CD4-positive, alpha-beta T cell treated with Interleukin-4 for 4 hours (primary cell): Measurements from ENCODE around the gene EFHC1.

ENCODE experiments used
- DNase-seq: peaks from one replicate; pipeline ENCODE4 v3.0.0-alpha.2; 2020

Gene EFHC1

GRCh38 chr6:52503851-52504781 is 84.0 kb downstream of the EFHC1 start:
- no peak for DNase-seq

GRCh38 chr6:52504782-52505136 is 84.6 kb downstream of the EFHC1 start:
- DNase-seq: no peak

DNA sequence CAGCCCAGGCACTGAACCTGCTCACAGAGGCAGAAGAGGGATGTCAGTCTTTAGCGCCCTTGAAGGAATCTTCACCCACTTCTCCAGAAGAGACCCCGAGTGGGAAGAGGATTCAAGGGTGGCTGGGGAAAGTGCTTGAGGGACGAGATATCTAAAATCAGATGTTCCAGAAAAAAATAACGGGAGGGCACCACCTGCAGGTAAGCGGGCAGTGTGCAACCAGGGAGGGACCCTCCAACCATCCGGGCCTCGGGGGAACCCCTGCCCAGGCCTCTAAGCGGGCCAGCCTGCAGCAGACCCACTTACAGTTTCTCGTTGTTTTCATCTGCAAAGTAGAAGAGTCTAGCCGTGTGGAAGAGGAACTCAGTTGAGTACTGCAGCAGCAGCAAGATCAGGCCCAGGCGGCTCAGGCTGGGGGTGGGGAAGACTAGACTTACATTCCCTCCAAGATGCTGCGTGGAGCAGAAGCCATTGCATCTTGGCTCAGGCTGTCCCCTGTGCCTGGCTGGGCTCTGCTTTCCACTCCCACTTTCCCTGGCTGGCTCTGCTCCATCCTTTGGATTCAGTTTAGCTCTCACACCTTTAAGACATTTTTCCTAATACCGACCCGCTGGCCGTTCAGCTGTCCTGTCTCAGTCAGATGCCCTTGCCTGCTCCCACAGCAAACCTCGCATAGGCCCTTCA is 85.7 kb downstream of the EFHC1 start:
- DNase-seq: no peak

DNA sequence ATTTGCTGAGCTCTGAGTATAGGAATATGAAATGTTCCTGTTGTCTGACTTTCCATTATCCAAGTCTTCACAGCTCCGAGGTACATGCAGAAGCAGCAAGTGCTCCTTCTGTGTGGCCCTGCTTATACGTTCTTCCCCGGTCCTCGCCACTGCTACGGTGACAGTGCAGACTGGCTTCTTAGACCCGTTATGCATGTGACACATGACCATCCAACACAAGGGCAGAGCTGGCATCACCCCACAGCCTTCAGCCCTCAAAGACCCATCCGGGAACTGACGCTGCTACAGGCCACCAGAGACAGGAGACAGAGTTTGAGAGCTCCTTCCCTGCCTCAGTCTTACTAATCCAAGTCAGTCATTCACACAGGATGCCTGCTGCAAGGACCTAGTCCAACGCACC is 86.3 kb downstream of the EFHC1 start:
- DNase-seq: no peak

DNA sequence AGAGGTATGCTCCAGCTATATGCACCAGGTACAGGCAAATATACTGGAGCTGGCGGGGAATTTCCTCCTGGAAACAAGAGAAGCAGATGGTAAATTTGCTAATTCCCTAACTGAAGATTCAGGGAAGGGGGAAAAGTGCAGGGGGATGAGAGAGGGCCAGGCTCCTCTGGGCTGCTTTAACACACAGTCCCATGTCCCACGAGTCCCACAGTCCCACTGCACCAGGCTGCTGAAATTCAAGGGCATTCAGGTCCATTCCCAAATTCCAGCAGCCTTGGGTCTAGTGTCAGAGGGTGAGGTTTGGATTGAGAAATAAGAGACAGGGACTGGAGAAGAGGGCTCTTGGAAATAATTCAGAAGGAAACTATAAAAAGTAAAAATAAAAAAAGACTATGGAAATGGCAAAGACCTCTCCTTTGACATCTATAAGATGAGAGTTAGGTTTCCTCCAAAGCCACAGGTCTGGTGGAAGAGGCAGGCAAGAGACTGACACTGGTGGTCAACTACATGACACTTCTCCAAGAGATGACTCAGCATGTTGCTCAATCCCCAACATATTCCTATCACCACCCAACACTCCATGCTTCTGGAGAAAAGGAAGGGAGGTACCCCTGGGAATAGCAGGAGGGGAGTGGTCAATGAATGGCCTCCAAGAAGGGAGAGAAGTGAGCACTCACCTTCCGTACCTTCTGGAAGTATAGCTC is 87.6 kb downstream of the EFHC1 start:
- no peak for DNase-seq

DNA sequence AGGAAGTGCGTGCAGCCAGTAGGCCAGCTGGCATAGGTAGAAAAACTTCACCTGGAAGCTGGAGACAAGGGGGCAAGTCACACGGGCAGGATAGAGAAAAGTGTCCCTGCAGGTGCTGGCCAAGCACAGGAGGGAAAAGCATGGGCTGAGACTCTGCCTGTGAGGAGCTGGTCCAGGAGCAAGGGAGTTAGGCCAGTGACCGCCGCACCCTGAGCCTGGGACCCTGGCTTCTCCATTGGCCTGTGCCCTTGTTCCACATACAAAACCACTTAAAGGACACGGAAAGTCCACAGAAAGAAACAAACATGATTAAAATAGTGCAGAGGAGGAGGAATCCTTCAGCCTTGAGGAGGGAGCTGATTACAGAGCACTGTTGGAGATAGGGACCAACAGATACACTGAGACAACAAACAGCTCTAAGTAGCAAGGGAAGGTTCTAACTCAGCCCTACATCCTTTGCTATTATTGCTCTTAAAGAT is 88.2 kb downstream of the EFHC1 start:
- DNase-seq: no peak

DNA sequence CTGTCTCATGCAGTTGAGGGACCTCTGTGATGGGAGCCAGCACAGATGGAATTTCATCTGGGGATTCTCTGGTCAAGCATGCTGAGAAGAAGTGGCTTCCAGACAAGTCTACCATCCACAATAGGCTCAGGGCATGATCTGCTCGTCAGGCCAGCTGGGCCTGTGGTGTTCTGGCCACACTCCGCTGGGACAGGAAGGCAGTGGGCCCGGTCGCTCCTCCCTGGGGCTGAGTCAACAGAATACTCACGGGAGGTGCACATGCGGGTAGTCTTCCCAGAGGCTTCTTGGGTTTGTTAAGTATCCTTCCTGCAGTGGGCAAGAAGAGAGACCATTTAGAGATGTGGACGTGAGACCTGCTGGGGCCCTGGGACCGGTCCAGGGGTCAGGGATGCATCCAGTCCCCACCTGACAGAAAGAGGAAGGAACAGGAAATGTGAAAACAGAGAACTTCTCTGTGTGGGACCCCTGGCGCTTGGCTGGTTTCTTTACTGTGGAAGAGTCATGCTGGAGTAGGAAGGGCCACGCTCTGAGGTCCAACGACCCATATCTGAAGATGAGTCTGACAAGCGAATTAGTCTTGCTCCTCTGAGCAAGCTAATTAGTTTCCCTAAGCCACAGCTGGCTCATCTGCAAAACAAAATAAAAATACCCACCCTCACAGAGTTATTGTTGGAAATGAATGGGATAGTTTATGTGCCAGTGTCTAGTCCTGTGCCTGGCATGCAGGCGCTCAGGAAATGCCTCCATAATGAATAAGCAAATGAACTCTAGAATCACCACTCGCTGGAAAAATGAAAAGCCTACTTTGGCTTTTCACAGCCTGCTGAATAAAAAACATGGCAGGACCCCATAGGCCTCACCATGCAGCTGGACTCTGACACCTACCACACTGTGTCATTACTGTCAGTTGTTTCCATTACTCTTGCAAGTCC is 89.4 kb downstream of the EFHC1 start:
- DNase-seq: no peak

- DNase-seq: no peak
Observed at GRCh38 chr6:52510213-52510562, 90.0 kb downstream of the EFHC1 start.

DNA sequence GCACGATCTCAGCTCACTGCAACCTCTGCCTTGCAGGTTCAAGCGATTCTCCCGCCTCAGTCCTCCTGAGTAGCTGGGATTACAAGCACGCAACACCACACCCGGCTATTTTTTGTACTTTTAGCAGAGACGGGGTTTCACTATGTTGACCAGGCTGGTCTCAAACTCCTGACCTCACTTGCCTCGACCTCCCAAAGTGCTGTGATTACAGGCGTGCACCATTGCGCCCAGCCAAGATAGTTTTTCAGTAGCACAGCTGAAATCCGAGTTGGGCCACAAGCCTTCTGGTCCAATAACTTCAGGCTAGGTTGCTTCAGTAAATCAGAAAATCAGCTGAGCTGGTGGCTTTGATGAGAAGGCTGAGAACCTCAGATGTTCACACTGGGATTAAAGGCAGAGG is 91.0 kb downstream of the EFHC1 start:
- no peak for DNase-seq

DNA sequence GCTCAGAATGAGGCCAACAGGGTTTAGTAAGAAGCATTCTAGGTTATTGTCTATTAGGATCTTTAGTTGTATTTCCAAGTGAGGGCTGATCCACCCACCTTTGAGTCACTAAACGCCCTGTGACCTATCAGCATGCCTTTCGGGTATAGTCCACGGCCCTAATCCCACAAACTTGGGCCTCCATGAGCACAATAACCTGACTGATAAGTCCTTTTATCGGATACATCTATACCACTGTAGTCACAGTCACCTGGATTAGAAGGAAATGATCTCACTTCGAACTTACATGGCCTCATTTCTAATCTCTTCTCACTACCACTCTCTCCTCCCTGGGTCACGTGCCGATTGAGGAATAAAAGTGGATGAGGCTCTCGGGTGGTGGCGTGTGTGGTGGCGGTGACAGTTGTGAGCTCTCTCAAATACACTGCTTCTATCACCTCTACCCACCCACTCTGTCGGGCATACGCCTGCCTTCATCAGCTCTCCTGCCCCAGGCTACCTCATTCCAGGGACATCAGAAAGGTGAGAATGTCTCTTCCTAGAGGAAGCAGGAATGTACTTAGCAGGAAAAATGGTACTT is 91.5 kb downstream of the EFHC1 start:
- no peak for DNase-seq

GRCh38 chr6:52512199-52512598 is 92.1 kb downstream of the EFHC1 start:
- no peak for DNase-seq

GRCh38 chr6:52513464-52513863 is 93.3 kb downstream of the EFHC1 start:
- no peak for DNase-seq

DNA sequence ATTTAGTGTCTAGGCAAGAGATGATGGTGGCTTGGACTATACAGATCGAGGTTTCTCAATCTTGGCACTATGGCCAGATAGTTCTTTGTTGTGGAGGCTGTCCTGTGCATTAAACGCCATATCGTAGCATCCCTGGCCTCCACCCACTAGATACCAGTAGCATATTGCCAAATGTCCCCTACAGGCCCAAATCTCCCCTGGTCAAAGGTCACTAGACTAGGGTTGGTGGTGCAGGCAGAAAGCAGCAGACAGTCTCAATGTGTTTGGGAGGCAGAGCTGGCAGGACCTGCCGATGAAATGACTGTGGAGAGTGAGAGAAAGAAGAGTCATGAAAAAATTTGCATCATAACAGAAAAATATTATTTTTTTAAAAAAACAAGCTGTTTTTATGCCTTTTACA is 93.8 kb downstream of the EFHC1 start:
- DNase-seq: no peak

DNA sequence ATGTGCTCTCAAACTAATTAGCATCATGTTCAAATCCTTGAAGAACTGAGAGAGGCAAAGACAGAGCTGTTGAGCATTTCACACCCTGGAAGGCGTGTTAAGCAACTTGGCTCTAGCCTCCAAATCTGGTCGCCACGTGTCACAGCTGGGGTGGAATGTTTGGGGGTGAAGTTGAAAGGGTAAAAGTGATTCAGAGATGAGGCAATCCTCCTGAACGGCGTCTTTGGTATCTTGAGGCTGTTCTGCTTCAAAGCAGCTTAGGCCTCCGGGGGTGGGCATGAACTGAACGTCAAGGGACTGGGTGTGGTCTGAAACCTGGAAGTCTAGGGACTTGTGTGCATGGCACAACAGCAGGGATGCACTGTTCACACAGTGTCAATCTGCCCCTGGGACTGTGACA is 94.4 kb downstream of the EFHC1 start:
- DNase-seq: no peak

DNA sequence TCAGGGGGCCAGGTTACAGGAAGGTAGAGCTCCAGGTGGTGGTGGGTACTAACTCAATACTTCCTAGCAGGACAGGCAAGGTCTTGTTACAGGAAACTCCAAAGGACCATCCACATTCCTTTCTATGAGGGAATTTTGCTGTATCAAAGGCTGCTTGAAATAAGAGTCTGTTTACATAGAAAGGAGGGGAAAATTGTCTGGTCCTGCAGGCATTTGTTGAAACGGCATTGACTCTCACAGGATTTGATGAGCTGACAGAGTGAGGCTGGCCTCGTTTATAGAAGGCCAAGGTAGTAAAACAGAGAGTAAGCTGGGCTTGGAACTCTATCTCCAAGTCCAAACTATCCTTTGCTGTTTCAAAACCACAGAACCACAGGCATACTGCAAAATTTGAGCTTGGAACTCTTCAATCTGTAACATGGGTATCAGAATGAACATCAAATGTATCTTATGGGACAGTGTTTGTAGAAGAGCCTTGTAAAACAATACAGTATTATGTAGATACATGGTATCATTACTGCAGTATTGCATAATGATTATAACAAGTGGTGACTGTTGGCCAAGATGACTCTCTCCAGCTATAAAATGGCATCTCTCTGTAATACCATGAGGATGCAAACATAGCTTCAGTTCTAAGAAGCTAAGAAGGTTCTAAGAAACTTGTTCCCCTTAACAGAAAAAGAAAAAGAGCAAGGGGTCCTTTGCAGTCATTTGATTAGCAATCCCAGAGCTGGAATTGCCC is 95.2 kb downstream of the EFHC1 start:
- DNase-seq: no peak

GRCh38 chr6:52516269-52516668 is 96.1 kb downstream of the EFHC1 start:
- DNase-seq: no peak

DNA sequence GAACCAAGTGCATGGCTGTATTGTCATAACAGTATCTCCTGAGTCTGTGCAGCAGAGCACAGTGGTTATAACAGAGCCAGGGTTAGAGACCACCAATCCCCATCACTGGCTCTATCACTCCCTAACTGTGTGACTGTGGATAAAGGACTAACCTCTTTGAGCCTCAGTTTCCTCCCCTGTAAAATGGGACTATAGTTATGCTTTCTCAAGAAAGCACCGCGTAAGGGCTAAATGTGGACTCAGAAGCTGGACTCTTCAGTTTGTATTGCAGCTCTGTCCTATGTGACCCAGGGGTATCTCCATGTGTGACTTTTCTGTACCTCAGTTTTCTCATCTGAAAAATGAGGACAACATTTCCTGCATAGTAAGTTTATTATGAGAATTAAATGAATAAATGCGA is 96.8 kb downstream of the EFHC1 start:
- DNase-seq: no peak

GRCh38 chr6:52517502-52518278 is 97.5 kb downstream of the EFHC1 start:
- DNase-seq: no peak

GRCh38 chr6:52518279-52518945 is 98.3 kb downstream of the EFHC1 start:
- DNase-seq: no peak

- no peak for DNase-seq
Observed at GRCh38 chr6:52519618-52520017, 99.5 kb downstream of the EFHC1 start.
